GM19468 (cell line): ENCODE data around the gene MRPL9.
"Not testable (repeated sequence)": the region's sequence is repeated elsewhere in the genome, so short reads cannot be mapped to it uniquely, and the experiment has no call there.

Source experiments
- ATAC-seq: cut with Tn5 transposase; IDR thresholded peaks from one replicate; pipeline ENCODE4 v1.9.1; 2021; ENCODE audit warnings: mild to moderate bottlenecking, moderate library complexity, moderate number of reproducible peaks; ENCODE audit not compliant: unreplicated experiment; ENCODE audit errors: extremely low read depth

Gene MRPL9

DNA sequence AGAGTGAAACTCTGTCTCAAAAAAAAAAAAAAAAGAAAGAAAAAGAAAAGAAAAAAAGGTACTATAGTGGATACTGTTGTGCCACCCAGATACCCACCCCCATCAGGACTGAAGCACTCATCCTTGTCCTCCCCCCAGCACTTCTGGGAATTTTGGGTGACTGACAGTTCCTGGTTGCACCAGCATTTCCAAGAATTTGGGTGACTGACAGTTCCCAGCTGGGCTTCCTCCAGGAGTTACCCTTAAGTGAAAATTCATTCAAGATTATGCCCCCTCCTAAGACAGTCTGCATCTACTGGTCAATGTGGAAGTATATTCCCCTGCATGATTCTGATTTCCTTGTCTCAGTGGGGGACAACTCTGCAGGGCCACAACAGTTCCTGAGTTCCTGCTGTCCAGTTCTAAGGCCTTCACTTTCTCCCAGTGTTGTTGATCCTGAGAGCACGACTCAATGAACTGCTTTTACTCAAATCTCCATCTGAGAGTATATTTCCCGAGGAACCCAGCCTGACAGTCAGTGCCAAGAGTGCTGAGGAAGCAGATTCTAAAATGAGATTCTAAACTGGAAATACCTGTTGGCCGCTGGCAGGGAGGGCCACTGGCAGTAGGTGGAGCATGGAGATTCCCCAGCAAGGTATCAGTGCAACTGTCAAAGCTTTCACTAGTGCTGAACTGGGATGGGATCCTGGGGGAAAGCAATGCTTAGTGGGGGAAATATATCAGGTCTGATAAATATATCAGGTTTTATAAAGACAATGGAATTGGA, 23.5 kb downstream of the MRPL9 start:
- no peak for ATAC-seq

DNA sequence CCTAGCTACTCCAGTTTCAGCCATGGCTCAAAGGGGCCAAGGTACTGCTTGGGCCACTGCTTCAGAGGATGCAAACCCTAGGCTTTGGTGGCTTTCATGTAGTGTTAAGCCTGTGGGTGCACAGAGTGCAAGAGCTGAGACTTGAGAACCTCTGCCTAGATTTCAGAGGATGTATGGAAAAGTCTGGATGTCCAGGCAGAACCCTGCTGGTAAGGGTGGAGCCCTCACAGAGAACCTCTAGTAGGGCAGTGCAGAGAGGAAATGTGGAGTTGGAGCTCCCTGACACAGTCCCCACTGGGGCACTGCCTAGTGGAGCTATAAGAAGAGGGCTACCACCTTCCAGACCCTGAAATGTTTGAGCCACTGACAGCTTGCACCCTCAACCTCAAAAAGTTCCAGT, 25.8 kb downstream of the MRPL9 start:
- ATAC-seq: no peak

DNA sequence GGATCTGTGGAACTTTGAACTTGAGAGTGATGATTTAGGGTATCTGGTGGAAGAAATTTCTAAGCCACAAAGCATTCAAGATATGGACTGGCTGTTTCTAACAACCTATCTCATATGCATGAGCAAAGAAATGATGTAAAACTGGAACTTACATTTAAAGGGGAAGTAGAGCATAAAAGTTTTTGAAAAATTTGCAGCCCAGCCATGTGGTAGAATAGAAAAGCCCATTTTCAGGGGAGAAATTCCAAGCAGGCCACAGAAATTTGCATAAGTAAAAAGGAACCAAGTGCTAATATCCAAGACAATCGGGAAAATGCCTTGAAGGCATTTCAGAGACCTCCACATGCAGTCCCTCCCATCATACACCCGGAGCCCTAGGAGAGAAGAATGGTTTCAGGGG, 26.3 kb downstream of the MRPL9 start:
- no peak for ATAC-seq

DNA sequence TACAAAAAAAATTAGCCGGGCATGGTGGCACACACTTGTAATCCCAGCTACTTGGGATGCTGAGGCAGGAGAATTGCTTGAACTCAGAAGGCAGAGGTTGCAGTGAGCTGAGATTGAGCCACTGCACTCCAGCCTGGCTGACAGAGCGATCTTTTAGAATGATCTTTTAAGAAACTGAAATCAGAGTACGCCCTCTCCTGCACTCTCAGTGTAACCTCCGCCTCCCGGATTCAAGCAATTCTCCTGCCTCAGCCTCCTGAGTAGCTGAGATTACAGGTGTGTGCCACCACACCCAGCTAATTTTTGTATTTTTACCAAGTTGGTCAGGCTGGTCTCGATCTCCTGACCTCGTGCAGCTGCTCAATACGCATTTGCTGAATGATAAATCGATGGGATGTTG, 29.3 kb downstream of the MRPL9 start:
- not testable (repeated sequence) for ATAC-seq

DNA sequence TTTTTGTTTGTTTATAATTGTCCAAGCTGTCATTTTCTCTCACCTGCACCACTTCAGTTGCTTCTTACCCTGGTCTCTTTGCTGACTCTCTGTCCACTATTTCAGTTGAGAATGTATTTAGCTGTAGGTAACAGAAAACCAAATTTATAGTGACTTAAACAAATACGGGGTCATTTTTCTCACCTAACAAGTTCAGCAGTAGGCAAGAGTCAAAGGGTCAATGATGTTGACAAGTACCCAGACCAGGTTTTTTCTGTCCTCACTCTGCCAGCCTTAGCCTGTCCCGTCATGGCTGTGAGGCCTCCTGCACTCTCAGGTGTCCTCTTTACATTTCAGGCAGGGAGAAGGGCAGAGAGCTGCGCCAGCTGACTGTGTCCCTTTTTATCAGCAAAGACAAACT, 30.2 kb downstream of the MRPL9 start:
- ATAC-seq: no peak

DNA sequence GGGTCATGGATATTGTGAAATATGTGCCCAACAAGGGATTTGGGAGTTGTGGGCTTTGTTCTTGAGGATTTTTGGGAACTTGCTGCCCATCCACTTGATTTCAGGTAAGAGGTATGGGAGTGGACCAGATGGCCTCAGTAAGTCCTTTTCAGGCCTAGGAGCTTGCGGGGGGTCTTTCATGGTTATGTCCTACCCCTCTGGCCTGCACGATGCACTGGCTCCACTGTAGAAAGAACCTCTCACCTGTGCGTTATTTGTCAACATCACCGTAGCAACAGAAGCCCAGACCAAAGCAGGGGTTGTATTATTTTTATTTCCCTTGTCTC, 33.4 kb downstream of the MRPL9 start:
- ATAC-seq: no peak

DNA sequence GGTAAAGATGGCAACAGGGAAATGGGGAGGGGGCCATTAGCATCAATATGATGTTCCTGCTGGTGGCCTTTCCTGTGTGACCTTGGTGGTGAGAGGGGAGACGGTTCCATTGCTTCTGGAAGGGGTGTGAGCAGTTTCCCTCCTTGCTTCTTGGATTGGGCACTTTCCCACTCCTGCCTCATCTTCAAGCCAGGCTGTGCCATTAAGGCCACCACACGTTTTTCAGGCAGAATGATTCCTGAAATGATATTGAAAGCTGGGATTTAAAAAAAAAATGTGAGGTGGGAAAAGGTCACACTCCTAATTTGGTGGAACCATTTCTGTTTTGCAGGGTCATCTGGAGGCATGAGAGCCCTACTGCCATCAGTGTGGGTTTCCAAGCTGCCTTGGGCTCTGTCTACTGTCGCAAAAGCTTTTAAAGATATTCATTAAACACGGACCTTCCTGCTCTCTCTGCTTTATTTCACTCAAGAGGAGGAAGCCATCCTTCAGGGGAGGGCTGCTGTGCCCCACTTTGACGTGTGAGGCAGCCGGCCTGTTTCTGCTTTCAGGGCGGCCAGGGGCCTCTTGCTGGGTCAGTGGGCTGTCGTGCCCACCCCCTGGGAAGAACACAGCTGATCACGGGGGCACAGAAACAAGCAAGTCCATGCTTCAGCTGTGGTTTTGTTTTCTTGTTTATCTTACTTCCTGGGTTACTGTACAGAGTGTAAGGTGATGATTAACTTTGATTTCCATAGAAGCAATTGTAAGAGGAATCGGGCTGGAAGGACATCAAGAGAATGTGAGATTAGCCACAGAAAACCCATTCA, 33.9 kb downstream of the MRPL9 start:
- no peak for ATAC-seq

DNA sequence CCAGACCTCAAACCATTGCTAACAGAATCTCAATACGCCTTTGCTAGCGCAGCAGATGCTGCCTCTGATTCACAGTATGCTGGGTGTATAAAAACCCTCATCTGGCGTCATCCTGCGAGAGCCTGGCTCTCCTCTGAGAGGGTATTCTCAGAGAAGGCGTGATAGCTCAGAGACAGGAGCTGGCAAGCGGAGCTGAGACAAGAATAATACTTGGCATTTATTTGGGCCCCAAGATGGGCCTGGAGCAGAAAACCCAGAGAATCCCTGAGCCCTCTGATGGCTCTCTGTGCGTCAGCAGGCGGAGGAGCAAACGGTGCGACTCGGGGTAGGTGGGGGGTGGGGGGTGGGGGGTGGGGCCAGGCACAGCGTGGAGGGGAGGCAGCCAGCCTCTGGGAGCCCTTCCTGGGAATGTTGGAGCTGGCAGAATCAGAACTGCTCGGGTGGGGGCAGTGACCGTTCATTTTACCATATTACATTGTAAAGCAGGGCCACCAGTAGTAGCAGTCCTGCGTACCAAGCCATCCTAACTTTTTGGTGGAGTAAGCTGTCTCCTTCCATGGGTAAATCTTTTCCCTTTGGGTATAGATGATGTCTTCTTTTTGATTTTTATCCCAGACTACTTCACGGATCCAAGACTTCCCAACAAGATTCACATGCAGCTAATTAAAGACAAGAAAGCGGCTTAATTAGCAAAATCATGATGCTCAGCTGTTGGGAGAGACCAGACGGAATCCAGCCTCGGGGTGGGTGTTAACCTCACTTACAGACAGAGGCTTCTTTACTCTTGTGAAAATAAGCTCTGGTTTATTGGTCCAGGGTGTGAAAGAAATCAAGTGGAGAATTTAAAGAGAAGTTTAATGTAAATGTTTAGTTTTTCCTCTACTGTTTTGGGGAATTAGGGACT, 34.9 kb downstream of the MRPL9 start:
- ATAC-seq: no peak

DNA sequence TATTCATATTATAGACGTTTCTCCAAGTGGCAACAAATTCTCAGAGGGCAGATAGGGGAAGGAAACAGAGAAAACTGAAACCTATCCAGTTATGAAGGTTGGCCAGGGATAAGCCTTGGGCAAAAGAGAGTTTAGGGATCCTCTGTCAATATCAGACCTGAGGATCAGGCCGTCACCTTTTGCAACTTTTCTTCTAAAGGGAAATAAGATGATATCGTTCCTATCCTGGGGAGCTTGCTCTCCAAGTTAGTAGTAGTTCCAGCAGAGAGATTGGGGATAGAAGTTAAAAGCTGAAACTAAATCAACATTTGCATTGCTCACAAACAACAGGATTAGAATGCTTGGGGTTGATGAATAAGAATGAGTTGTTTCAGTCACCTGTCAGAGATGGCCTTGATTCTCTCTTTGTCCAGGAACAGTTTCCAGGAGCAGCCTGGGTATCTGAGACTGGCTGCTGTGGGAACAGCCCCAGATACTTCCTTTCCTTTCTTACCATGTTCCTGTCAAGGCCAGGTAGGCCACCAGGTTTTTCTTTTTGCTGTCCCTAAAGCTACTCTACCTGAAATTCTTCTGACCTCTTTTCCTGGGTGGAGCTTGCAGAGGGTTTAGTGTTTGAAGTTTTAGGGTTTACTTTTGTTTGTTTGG, 39.4 kb downstream of the MRPL9 start:
- no peak for ATAC-seq

DNA sequence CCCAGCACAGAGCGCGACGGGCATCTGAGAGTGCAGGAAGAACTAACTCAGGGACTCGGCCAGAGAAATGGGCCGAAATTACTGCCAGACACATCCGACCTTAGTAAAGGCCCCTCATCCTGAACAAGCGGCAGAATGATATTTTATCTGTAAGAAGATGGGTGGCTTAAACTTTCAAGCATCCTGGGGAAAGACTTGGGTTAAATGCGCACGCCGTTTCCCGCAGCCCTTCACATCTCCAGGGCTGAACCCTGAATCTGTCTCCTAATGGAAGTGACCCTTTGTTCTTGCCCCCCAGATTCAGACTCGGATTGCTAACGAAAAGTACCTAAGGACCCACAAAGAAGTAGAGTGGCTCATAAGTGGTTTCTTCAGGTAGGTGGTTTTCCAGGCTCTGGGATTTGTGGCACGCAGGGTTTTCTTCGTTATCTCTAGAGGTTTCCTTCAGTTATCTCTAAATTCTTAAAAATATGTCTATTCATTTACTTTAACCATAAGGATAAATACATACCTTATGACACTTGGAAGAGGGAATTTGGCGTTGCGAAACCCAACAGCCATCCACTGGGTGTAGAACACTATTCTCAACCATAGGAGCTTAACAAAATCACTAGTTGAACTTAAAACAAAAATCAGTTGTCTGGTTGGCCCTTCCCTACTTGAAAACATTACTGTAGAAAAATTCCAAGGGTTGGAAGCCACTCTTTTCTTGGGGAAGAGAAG, 41.3 kb downstream of the MRPL9 start:
- no peak for ATAC-seq

DNA sequence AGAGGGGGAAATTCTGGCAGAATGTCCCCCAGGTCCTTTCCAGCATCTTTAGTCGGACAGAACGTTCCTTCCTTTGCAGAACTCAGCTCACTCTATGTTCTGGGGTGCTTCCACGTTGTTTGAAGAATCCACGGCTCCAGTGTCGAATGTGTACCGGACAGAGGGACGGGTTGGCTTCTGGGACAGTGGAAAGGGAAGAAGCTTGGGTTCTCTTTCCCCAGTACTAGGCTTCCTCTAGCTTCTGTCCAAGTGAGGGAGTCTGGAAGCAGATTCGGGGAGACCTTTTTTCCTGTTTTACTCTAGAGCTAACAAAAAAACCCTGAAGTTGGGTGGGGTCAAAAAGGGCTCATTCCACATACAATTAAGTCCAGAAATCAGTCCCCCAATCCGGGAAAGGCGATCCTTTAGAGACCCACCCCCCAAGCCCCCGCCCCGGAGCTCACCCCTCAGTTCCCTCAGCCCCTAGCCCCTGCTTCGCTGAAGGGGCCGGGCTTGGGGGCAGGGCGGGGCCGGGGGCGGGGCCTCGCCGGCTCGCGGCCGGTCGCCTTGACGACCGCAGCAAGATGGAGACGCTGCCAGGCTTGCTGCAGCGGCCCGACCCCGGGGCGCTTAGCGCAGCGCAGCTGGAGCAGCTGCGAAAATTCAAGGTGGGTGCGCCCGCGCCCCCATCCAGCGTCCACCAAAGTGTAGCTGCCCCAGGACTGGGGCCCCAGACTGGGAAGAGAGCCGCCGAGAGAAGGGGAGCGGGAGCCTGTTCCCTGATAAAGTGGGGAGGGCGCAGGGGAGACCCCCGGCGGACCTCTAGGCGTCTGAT, 42.1 kb downstream of the MRPL9 start, which contains the start of gene RIIAD1:
TSS of gene RIIAD1 (plus strand) at position 549 of the 814 bp plus-strand sequence. CDS start at position 564, 15 bp downstream.
- no peak for ATAC-seq

DNA sequence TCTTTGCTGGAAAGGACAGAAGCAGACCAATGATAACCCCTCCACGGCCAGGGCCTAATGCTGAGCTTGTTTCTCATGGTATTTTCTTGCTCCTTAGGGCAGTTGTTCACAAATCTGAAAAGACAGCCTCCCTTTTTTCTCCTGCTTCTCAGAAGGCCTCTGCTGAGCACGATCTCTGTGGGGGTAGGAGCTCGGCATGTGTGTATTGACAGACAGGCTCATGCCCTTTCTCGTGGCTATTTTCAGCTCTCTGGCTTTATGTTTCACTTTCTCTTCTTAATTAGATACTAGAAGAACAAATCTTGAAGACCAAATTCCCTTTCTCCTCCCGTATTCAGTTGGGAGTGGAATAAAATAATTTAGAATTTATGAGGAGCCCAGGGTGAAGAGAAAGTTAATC, 42.7 kb downstream of the MRPL9 start:
- no peak for ATAC-seq

DNA sequence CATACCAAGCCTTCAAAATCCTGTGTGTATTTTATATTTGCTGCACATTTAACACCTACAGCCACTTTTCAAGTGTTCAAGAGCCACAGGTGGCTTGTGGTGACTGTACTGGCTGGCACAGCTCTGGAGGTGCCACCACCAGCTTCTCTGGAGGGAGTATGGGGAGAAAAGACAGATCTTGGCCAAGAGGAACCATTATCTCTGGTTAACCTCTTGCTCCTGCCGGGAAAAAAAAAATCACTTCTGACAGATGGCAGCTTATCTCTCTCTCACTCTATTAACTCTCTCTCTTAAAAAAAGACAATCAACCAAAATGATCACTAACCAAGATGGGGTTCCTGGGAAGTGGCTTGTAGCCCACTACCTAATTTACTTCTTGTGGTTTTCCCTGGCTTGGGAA, 43.2 kb downstream of the MRPL9 start:
- no peak for ATAC-seq

DNA sequence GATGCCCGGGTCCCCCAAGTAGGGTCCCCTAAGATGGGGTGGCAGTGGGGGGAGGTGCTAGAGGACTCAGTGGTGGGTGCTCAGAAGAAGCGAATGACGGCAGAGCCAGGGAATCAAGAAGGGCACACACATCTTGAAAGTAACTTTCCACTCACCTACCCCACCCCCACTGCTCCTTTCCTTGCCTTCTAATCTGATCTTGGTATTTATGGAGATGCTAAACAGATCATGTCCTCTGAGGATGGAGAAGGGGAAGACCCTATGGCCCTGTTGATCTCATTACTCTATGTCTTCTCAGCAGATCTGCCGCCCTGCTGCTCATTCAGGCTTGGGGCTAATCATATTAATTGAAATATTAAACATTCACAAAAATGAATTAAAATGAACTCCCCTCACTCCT, 44.6 kb downstream of the MRPL9 start:
- ATAC-seq: no peak

DNA sequence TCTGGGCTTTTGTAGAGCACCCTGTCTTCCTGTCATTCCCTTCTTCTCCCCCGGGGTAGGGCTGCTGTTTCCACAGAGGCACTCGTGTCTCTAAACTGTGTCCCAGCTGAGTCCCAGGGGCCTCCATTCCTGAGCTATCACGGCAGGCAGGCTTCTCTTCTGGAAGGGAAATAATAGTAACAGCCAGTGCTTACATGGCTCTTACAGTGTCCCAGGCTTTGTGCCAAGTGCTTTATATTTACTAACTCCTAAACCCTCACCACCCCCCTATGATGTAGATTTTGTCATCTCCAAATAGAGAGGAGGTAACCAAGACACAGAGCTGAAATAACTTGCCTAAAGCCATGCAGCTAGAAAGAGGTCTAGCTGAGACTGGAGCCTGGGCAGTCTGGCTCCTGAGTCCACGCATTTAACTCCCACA, 45.3 kb downstream of the MRPL9 start:
- no peak for ATAC-seq

DNA sequence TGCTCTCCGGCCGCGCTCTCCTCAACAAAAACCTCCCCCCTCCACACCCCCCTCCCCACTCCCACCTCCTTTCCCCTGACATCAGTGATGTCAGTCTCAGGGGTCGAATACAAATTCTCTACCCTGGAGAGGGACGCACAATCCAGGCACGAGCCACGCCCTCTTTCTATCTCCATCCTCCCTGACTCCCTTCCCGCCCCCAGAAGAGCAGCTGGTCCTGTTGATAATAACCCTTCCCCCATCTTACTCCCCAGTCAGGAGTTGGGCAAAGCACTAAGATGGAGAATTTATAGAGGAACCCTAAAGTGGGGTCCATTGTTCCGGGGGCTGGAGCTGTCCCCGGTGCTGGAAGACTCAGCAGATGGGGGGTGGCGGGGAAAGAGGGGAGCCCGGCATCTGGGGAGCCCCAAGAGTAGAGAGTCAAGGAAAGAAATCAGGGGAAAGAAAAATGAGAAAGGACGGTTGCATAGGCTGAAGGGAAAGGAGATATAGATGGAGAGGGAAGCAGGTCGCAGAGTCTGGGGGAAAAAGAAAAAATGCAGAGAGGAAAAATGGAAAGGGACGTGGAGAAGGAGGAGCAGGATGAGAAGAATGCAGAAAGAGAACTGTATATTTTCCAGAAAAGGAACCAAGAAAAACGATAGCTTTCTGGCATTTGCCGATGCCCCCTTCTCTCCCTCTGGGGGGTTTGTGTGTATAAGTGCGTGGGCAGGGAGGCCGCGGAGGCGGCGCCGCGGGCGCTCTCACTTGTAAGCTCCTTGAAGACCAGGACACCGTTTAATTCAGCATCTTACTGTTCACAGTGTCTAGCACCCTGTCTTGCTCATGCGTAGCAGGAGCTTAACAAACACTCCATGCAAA, 46.3 kb downstream of the MRPL9 start, which contains the start of gene CELF3:
TSS of gene CELF3 (minus strand) at position 33 of the 861 bp plus-strand sequence. CDS start 783 bp downstream, outside the sequence.
- no peak for ATAC-seq

DNA sequence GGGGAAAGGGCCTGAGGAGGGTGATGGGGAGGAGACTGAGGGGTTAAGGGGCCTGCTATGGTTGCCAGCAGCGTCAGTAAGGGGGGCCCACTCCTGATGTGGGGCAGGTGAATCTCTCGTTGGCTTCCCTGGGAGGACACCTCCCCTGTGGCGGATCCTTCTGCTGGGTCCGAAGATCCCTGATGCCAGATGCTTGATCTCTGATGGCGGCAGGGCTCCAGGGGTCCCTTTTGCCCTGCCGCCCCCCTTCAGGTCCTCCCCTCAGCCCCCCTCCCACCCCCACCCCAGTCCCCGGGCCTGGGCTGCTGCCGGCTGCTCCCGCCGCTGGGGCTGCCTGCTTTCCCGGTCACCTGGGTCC, 46.9 kb downstream of the MRPL9 start:
- no peak for ATAC-seq
